ENCODE results near the gene SLC35E2B.
"Not testable (repeated sequence)": the region's sequence is repeated elsewhere in the genome, so short reads cannot be mapped to it uniquely, and the experiment has no call there.

GRCh38 chr1:1648265-1648664, 44.3 kb downstream of the SLC35E2B start:
- not testable (repeated sequence) for TF ChIP-seq CTCF (IDR thresholded peaks at IDR 0.05); POLR2A (IDR thresholded peaks at IDR 0.05); POLR2AphosphoS5 (IDR thresholded peaks at IDR 0.05; ENCODE audit: insufficient read depth in 1 of 2, low read depth in 1 of 2)

Data from vagina (tissue), 2 donors.